GM08714 (cell line): ENCODE data around the gene RNF141.

Source experiments
- H3K4me3 ChIP-seq: fragments of 200-500 bp; sonication (Bioruptor generic); 2 replicates; pipeline ENCODE4 v1.5.1; 2014; ENCODE audit warnings: mild to moderate bottlenecking, low read length, inconsistent platforms
- ZNF274 ChIP-seq: IDR thresholded peaks from 2 replicates; pipeline ENCODE4 v1.6.1; 2012; ENCODE audit warnings: mild to moderate bottlenecking, low read depth, low read length

The RNF141 gene

GRCh38 chr11:10520562-10520961, 20.4 kb downstream of the RNF141 start:
- no peak overlapping the region for H3K4me3 ChIP-seq
- TF ChIP-seq ZNF274: no peak

- no peak for TF ChIP-seq ZNF274
- H3K4me3 ChIP-seq: no peak overlapping the region
These were observed 21.4 kb downstream of the RNF141 start for GRCh38 chr11:10519630-10520029.

GRCh38 chr11:10518891-10519290, 22.1 kb downstream of the RNF141 start:
- no peak for TF ChIP-seq ZNF274
- no peak overlapping the region for H3K4me3 ChIP-seq

GRCh38 chr11:10518123-10518522, 22.9 kb downstream of the RNF141 start:
- TF ChIP-seq ZNF274: no peak
- no peak overlapping the region for H3K4me3 ChIP-seq

GRCh38 chr11:10515418-10515817, 25.6 kb downstream of the RNF141 start:
- no peak for TF ChIP-seq ZNF274
- H3K4me3 ChIP-seq: no peak overlapping the region

GRCh38 chr11:10514709-10515108, 26.3 kb downstream of the RNF141 start:
- no peak overlapping the region for H3K4me3 ChIP-seq
- no peak for TF ChIP-seq ZNF274

GRCh38 chr11:10514202-10514601, 26.8 kb downstream of the RNF141 start:
- TF ChIP-seq ZNF274: no peak
- H3K4me3 ChIP-seq: no peak overlapping the region

- TF ChIP-seq ZNF274: no peak
- no peak overlapping the region for H3K4me3 ChIP-seq
These were observed 29.8 kb downstream of the RNF141 start for GRCh38 chr11:10511181-10511621.

GRCh38 chr11:10506008-10506370, 35.0 kb downstream of the RNF141 start:
- TF ChIP-seq ZNF274: no peak
- H3K4me3 ChIP-seq: no peak overlapping the region

GRCh38 chr11:10505278-10506007, 35.5 kb downstream of the RNF141 start:
- no peak overlapping the region for H3K4me3 ChIP-seq
- no peak for TF ChIP-seq ZNF274

- TF ChIP-seq ZNF274: no peak
These were observed 36.5 kb downstream of the RNF141 start for GRCh38 chr11:10504490-10504889.

GRCh38 chr11:10503777-10504480, 37.1 kb downstream of the RNF141 start:
- no peak for TF ChIP-seq ZNF274
- H3K4me3 ChIP-seq: no peak overlapping the region

More at GRCh38 chr11:10504490-10504889, 36.5 kb downstream of the RNF141 start:
- no peak overlapping the region for H3K4me3 ChIP-seq

- TF ChIP-seq ZNF274: no peak
- H3K4me3 ChIP-seq: no peak overlapping the region
These were observed 37.8 kb downstream of the RNF141 start for GRCh38 chr11:10503221-10503620.

GRCh38 chr11:10502770-10503169, 38.2 kb downstream of the RNF141 start:
- H3K4me3 ChIP-seq: no peak overlapping the region
- no peak for TF ChIP-seq ZNF274

- H3K4me3 ChIP-seq: no peak overlapping the region
- no peak for TF ChIP-seq ZNF274
These were observed 38.8 kb downstream of the RNF141 start for GRCh38 chr11:10502065-10502680.
